GM21515 (cell line): ENCODE results near the gene PRKN.

Experiments used
- ATAC-seq: cut with Tn5 transposase; IDR thresholded peaks from one replicate; pipeline ENCODE4 v1.9.1; 2021; ENCODE audit not compliant: unreplicated experiment

Gene PRKN

DNA sequence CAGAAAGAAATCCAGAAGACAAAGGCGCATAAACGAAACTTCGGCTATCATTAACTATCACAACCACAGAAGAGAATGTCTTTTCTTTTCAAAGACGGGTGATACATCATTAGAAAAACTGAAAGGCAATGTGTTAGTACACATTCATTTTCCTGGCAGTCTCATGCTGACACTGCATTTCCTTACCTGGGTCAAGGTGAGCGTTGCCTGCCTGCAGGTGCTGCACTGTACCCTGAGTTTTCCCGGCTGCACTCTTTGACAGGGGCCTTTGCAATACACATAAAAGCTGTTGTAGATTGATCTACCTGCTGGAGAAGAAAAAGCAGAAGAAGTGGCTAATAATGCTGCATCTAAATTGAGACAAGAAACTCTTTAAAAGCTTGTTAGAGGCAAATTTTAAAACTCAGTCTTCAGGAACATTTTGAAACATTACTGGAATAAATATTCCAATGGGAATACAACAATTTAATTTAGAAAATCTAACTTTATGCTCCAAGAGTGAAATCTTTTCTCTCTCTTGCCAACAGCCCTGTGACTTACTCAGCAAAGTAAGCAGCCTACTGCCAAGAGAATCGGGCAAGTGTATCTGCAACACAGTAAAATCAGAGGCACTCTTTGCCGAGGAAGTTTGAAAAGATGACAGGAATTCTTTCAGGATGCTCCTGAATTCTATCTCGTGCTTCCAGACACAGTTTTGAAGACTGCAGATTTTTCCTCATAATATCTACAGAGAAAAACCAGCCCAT, 526.4 kb downstream of the PRKN start:
- ATAC-seq = no peak

- no peak for ATAC-seq
Observed at GRCh38 chr6:162200041-162200440, 527.5 kb downstream of the PRKN start.

GRCh38 chr6:162198925-162199324, 528.6 kb downstream of the PRKN start:
- ATAC-seq = no peak

GRCh38 chr6:162198076-162198475, 529.5 kb downstream of the PRKN start:
- no peak for ATAC-seq

DNA sequence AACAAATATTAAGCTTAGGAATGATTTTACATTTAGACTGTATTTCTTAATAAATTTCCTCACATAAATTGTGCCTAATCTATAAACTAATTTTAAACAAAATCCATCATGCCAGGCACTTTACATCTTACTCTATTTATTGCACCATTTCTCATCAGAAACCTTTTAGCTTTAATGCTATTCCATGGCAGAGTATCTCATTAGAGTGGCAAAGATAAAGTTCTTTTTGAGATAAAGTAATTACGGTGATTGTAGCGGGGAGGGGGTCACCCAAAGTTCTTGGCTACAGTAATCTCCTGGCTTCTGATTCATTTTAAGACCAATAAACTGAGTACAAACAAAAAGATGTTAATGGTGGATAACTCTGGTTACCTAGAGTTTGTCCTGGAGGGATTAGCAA, 532.1 kb downstream of the PRKN start:
- ATAC-seq = no peak

- no peak for ATAC-seq
Observed at GRCh38 chr6:162190981-162191380, 536.6 kb downstream of the PRKN start.

DNA sequence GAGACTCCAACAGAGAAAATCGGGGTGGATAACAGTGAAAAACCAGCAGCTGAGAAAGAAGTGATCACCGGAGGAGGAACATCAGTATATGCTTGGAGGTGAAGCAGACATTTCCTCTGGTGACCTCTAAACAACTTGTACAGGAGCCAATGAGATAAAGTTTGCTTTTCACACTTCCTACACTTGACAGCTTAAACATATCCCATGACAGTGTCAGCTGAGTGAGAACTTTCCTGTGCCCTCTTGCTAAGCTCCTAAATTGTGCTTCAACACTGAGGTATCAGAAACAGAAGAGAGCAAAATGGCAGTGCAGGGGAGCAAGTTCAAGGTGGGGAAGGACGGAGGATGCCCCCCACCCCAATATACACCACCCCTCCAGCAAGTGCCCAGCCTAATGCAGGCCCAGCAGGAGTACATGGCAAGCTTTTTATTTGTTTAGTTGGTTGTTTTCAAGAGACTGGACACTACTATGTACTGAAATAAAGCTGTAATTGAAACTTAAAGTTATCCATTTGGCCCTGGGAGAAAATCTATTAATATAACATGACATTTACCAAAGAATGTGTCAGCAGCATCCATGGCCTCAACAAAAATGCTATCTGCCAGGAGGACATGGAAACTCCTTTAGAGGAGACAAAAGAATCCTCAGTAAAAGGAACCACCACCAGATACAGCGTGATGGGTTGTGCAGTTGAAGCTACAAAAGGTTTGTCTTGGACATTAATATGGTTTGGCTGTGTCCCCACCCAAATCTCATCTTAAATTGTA, 540.2 kb downstream of the PRKN start:
- ATAC-seq = no peak

GRCh38 chr6:162184465-162184864, 543.1 kb downstream of the PRKN start:
- ATAC-seq = no peak

GRCh38 chr6:162181741-162182401, 545.7 kb downstream of the PRKN start:
- ATAC-seq = no peak

- ATAC-seq = no peak
Observed at GRCh38 chr6:162181111-162181510, 546.5 kb downstream of the PRKN start.

- ATAC-seq = no peak
Observed at GRCh38 chr6:162179196-162179951, 548.2 kb downstream of the PRKN start.

GRCh38 chr6:162178666-162179065, 548.9 kb downstream of the PRKN start:
- ATAC-seq = no peak

DNA sequence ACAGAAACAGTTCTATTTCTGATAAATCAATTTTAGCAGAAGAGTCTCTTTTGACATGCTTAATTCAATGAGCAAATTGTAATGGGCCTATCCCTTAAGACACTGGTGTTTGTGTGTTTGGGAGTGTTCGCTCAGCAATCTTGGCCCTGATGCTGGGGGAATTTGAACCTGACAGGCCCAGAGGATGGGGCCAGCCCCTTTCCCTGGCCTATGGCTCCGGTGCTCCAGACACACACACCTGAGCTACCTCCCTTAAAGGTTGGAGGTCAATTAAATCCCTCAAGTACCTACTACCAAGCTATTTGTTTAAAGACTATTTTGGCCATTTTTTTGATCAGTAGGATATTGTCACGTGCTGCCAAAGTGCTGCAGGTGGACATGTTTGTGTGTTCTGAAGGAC, 549.3 kb downstream of the PRKN start:
- no peak for ATAC-seq

DNA sequence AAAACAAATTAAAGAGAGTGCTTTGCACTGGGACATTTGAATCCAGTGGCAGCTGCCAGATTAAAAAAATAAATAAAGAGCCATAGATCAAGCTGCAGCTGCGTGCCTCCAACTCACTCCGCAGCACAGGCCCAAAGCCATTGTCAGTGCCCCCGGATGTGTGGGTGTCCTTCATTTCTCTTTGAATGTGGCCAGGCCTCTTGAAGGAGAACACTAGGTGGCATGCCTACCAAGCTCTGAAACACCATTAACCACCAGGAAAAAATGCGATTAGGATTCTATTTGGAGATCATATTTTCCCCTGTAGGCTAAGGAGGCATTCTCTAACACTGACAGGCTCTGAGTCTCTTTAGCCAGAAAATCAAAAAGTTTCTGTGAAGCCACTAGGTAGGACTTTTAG, 549.8 kb downstream of the PRKN start:
- ATAC-seq = no peak

- ATAC-seq = no peak
Observed at GRCh38 chr6:162173466-162173865, 554.1 kb downstream of the PRKN start.

DNA sequence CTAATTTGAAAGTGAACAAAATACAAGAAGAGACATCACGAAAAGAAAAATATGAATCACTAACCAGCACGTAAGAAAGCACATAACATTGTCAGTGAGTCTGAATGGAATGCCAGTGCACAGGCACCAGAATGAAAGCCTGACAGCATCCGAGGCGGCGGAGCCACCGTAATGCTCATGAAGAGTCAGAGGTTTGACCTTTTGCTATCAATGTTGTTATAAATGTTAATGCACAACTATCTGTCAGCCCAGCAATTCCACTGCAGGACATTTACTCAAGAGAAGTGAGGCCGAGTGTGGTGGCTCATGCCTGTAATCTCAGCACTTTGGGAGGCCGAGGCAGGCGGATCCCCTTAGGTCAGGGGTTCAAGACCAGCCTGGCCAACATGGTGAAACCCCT, 562.1 kb downstream of the PRKN start:
- no peak for ATAC-seq

- peak; percentile 73 for ATAC-seq
Observed at GRCh38 chr6:162157167-162157870, 570.2 kb downstream of the PRKN start.

DNA sequence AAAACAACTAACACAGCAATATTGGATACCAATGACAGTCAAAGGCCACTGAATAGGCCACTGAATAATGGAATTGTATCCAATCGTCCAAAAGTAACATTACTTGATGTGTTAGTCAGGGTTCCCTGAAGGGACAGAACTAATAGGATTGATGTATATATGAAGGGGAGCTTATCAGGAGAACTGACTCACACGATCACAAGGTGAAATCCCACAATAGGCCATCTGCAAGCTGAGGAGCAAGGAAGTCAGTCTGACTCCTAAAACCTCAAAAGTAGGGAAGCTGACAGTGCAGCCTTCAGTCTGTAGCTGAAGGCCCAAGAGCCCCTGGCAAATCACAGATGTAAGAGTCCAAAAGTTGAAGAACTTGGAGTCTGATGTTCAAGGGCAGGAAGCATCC, 571.4 kb downstream of the PRKN start:
- ATAC-seq = no peak

DNA sequence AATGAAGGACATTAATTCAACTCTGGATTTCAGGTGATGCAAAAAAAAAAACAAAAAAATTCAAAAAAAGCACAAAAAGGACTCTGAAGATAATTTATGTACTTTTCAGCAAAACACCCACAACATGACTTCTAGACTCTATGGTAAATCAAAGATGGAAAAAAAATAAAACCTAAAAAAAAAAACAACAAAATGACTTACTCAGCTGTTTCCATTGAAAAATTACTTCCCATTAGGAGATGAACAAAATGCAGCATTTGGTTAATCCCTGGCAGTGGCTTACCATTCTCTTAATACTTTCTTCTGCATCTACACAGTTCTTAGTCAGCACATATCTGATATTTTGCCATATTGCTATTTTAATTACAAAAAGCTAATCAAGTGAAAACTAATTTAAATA, 572.6 kb downstream of the PRKN start:
- ATAC-seq = no peak

- no peak for ATAC-seq
Observed at GRCh38 chr6:162154001-162154400, 573.6 kb downstream of the PRKN start.

DNA sequence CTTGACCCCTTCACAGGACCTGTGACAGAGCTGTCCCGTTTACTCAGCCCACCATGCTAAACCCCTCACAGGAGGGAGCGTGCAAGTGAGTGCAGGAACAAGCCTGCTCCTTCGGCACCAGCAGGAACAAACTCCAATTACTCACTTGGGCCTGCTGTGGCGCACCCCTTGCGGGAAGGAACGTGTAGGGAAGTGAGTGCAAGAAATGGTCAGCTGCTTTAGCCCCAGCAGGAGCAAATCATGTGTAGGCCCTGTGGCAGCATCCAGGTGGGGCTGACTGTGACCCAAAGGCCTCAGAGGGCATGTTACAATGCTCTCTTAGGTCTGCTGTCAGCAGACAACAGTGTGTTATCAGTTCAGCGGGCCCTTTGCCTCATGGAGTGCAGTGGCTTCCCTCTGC, 574.4 kb downstream of the PRKN start:
- ATAC-seq = no peak
